ENCODE data around the gene EIF4E1B.

The EIF4E1B gene

DNA sequence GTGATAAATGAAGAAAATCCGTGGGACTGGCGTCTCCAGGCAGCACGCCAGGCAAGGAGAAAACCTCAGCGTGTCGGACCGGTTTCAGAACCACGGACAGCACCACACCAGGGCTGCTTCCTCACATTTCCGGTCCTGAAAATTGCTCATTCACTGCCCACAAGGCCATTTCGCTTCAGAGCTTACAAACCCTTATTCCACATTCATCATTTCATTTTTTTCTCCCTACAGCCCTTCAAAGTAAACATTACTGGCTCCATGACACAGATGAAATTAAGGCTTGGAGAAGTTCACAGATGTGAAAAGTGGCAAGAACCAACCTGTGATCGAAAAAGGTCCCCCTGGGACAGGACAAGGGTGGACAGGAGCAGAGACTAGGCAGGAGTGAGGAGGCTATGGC, 19.0 kb upstream of the EIF4E1B start:
- POLR2A ChIA-PET (ENCODE audit: low non-redundant PET) = no interaction called here
- peak; percentile 78 for DNase-seq (ENCODE audit: low spot score)
- TF ChIP-seq, protein P1, sequence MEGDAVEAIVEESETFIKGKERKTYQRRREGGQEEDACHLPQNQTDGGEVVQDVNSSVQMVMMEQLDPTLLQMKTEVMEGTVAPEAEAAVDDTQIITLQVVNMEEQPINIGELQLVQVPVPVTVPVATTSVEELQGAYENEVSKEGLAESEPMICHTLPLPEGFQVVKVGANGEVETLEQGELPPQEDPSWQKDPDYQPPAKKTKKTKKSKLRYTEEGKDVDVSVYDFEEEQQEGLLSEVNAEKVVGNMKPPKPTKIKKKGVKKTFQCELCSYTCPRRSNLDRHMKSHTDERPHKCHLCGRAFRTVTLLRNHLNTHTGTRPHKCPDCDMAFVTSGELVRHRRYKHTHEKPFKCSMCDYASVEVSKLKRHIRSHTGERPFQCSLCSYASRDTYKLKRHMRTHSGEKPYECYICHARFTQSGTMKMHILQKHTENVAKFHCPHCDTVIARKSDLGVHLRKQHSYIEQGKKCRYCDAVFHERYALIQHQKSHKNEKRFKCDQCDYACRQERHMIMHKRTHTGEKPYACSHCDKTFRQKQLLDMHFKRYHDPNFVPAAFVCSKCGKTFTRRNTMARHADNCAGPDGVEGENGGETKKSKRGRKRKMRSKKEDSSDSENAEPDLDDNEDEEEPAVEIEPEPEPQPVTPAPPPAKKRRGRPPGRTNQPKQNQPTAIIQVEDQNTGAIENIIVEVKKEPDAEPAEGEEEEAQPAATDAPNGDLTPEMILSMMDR (conservative IDR thresholded peaks at IDR 0.05; ENCODE audit: low read depth) = no peak
- no peak overlapping the region for H3K27ac ChIP-seq
- CTCF ChIA-PET = no interaction called here

DNA sequence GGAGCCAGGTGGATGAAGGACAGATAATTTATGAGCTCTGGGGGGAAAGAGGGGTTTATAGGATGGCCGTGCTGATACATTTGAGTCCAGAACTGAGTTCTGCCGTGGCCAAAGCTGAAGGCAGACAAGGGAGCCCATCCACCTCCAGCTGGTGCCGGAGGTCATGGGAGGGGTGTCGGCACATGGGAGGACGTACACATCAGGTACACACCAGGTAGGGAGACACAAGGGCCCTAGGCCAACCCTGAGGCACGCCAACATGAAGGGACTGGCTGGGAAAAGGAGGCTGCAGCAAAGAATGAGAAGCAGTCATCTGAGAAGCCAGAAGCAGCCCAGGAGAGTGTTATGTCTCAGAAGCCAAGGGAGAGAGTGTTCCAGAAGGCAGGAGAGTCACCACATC, 18.5 kb upstream of the EIF4E1B start:
- DNase-seq (ENCODE audit: low spot score) = no peak
- TF ChIP-seq, protein P1 (conservative IDR thresholded peaks at IDR 0.05; ENCODE audit: low read depth) = no peak
- CTCF ChIA-PET = interaction anchor here (0.5 kb wide), 1 partner anchor 41 kb away, joined by 3 read pairs; no protein-coding TSS in a partner anchor
- no peak overlapping the region for H3K27ac ChIP-seq
- POLR2A ChIA-PET (ENCODE audit: low non-redundant PET) = no interaction called here

DNA sequence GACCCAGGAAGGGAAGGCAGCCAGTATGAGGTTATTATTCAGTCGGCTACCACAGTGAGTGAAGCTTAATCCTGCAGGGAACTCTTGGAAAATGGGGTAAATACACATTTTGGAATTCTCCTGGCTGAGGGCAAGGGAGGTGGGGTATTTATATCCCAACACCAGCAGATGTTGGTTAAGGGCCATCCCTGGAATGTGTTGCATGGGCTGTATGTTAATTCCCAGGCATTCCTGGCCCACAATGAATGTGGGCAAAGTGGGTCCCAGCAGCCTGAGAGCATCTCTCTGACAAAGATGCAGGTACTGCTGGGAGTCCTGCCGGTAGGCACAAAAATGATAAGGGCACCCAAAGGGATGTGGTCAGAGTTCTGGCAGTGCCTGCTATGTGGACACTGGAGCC, 17.6 kb upstream of the EIF4E1B start:
- ChIA-PET CTCF (interaction anchor here (1.7 kb wide), 1 partner anchor 34 kb away, joined by 3 read pairs; the partner anchor contains the start of gene TSPAN17), POLR2A (ENCODE audit: low non-redundant PET) (no interaction called here)
- no peak for DNase-seq (ENCODE audit: low spot score)
- no peak overlapping the region for H3K27ac ChIP-seq
- TF ChIP-seq, protein P1 (conservative IDR thresholded peaks at IDR 0.05; ENCODE audit: low read depth) = no peak

DNA sequence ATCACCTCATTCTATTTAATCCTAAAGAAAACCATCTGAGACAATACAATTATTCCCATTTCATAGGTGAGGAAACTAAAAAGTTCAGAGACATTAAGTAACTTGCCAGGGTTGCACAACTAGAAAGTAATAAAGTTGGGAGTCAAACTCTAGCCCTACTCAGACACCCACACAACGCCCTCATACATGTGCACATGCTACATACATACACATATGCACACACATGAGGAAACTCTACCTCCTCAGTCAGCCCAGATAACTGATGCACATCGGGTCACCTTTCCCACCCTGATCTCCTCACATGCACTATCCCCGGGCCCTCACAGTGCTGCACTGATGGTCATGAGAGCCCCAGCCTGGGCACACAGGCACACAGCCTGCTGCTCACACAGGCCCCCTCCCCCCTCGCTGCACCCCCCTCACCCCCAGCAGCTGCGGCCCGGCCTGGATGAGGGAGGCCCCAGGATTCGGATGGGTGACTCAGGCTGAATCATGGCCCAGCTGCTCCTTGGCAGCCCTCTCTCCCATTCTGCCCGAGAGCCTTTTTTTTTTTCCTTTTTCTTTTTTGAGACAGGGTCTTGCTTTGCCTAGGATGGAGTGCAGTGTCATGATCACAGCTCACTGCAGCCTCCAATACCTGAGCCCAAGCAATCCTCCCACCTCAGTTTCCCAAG, 15.5 kb upstream of the EIF4E1B start:
- TF ChIP-seq, protein P1 (conservative IDR thresholded peaks at IDR 0.05; ENCODE audit: low read depth) = no peak
- peak; percentile 91 for DNase-seq (ENCODE audit: low spot score)
- POLR2A ChIA-PET (ENCODE audit: low non-redundant PET) = no interaction called here
- CTCF ChIA-PET = interaction anchor here (0.6 kb wide), 3 partner anchors 42 to 80 kb away, joined by 3 read pairs; no protein-coding TSS in a partner anchor
- no peak overlapping the region for H3K27ac ChIP-seq

DNA sequence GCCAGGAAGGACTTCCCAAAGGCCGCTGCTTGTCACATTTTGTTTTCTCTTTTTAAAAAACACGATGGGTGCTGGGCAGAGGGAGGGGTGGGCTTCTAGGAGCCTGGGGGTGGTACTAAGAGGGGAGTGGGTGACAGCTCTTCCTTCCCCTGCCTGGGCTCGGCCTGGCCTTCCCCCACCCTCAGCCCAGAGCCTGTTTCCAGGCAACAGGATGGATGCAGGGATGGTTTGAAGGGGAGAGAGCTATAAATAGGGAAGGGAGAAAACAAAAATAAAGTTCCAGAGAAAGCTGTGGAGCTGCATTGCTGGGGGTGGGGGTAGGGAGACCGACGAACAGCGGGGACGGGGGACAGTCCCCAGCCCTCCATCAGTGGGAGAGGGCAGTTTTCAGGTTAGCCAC, 14.0 kb upstream of the EIF4E1B start:
- no peak for DNase-seq (ENCODE audit: low spot score)

DNA sequence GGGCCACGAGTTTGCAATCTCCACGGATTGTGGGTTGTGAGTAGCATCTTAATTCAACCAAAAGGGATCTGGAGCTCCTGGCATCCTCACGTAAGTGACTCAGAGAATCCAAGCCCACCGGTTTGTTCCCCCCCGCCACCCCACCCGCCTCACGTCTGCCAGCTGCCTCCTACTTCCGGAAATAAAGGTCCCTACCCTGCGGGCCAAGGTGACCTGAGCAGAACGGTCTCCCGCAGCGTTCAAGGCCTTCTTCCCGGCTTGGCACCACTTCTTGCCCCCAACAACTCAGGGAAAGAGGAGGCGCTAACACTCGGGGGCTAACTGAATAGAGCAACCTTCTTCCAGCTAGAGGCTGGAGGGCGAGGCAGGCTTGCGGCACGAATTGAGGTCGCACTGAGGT, 11.7 kb upstream of the EIF4E1B start:
- ChIA-PET CTCF (interaction anchor here (0.6 to 1.1 kb wide), 2 partner anchors 10 to 33 kb away, joined by 3 to 4 read pairs; no protein-coding TSS in a partner anchor), POLR2A (ENCODE audit: low non-redundant PET) (no interaction called here)
- no peak overlapping the region for H3K27ac ChIP-seq
- DNase-seq (ENCODE audit: low spot score) = no peak
- TF ChIP-seq, protein P1 (conservative IDR thresholded peaks at IDR 0.05; ENCODE audit: low read depth) = no peak

More for the DNA sequence above, 14.0 kb upstream of the EIF4E1B start:
- TF ChIP-seq, protein P1 (conservative IDR thresholded peaks at IDR 0.05; ENCODE audit: low read depth) = no peak
- no peak overlapping the region for H3K27ac ChIP-seq
- CTCF ChIA-PET = no interaction called here
- POLR2A ChIA-PET (ENCODE audit: low non-redundant PET) = no interaction called here
